NCI-H187 (cell line): ENCODE data around the gene OR52K2.
"Not testable (repeated sequence)": the region's sequence is repeated elsewhere in the genome, so short reads cannot be mapped to it uniquely, and the experiment has no call there.

ENCODE experiments used
- DNase-seq, 2 experiments: peaks; one replicate each; lab custom pipeline; 2025; lab: John Stamatoyannopoulos, UW

The OR52K2 gene

GRCh38 chr11:4448995-4449394 is at the start of gene OR52K2:
Gene OR52K2, plus strand, starts transcription at chr11:4449295. Its CDS starts 45 bp downstream, at chr11:4449340.
- DNase-seq: no peak

DNA sequence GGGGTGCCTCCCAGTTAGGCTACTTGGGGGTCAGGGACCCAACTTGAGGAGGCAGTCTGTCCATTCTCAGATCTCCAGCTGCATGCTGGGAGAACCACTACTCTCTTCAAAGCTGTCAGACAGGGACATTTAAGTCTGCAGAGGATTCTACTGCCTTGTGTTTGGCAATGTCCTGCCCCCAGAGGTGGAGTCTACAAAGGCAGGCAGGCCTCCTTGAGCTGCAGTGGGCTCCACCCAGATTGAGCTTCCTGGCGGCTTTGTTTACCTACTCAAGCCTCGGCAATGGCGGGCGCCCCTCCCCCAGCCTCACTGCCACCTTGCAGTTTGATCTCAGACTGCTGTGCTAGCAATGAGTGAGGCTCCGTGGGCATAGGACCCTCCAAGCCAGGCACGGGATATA is 42.9 kb upstream of the OR52K2 start:
- not testable (repeated sequence) for DNase-seq

DNA sequence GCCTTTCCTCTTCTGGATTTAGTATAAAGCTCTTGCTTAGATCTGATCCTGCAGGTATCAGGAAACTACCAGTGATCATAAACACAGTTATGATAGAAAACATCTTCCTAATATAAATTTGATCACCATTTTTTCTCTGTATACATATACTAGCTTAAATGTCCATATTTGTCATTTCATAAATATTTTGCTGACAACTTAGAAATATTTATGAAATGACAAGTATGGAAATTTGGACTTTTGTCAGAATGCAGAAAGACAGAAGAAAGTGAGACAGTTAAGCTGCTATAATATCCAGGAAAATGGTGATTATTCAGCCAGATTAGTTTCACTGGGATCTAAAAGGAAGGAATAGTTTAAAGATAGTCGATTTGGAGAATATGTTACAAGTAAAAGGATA is 32.8 kb upstream of the OR52K2 start:
- no peak for DNase-seq

- no peak for DNase-seq
These were observed 32.3 kb upstream of the OR52K2 start for GRCh38 chr11:4416816-4417215.

DNA sequence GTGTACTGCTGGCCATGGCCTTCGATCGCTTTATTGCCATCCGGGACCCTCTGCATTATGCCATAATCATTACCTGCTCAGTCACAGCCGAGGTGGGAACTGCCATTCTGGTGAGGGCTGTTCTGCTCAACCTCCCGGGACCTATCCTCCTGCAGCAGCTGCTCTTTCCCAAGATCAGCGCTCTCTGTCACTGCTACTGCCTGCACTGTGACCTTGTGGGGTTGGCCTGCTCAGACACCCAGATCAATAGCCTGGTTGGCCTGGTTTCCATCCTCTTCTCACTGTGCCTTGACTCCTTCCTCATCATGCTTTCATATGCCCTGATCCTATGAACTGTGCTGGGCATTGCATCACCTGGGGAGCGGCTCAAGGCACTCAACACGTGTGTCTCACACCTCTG is 30.7 kb upstream of the OR52K2 start:
- DNase-seq: no peak

DNA sequence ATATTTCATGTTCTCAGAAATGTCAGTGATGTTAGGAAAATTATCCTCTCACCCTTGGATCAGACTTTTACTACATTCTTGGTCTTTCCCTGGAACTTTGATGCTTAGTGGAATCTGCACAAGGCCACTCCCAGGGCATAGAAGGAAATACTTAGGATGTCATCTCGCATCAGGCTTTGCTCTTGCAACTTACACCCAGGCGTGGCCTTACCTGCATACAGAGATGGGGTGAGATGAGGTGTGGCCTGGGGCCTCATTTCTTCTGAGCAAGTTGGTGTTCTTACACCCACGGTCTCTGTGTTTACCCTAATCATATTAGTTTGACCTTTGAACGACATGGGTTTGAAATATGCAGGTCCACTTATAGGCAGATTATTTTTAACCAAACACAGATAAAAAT is 19.0 kb upstream of the OR52K2 start:
- no peak for DNase-seq

- DNase-seq: no peak
These were observed 15.2 kb upstream of the OR52K2 start for GRCh38 chr11:4433856-4434255.

- DNase-seq: no peak
These were observed 12.7 kb upstream of the OR52K2 start for GRCh38 chr11:4436411-4436810.

- no peak for DNase-seq
These were observed 7.6 kb upstream of the OR52K2 start for GRCh38 chr11:4441515-4441914.

DNA sequence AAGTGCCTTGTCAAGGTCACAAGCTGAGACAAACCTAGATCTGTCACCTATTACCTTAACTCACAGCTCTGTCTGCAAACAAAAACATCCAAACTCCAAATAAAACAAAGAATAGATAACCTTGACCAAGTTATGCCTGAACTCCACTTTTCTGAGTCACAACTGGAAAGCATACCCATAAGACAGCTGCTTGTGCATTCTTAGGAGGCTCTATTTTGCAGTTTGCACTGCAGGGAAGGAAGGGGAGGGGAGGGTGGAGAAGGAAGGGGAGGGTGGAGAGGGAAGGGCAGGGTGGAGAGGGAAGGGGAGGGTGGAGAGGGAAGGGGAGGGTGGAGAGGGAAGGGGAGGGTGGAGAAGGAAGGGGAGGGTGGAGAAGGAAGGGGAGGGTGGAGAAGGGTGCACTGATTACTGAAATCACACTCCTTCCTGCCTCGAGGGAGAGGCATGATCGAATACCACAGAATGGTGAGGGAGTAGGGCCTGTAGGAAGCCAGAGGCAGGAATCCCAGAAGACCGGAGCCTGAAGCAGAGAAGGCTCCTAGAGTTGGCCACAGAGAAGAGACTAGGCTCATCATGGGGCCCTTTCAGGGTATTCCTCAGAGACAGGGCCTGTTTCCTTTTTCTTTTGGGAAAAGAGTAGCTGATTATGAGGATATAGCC is 5.7 kb upstream of the OR52K2 start:
- no peak for DNase-seq

DNA sequence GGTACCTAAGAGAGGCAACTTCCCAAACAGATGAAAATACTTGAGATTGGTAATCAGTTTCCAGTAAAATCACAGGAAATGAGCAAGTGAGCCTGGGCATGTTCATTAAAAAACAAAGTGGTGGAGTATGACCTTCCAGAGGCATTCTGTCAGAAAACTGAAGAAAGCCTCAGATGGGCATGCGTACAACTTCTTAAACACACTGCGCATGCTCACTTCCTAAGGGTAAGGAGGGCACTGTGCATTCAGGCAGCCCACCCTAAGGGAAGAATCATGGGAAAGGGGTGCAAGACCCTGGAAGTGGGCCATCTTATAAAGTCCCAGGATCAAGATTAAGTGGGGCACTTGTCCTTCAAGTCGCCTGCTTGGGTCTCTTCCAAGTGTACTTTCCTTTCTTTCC is 4.0 kb downstream of the OR52K2 start:
- DNase-seq: no peak

- no peak for DNase-seq
These were observed 4.9 kb downstream of the OR52K2 start for GRCh38 chr11:4454021-4454420.

DNA sequence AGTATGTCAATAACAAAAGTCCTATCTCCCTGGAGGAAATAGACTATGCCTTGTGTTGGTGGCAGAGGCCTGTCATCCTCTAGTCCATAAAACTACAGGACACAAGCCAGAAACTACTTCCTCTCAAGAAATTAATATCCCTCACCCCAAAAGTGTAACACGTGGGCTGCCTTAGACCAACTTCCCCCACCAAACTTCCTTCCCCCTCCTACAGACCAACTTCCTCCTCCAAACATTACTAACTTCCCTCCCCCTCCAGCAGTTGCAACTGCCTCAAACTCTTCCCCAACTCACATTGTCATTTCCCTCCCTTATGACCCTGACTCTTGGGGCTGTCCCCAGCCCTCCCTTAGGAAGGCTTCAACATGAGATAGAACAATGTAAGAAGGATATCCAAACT is 6.3 kb downstream of the OR52K2 start:
- DNase-seq: no peak

DNA sequence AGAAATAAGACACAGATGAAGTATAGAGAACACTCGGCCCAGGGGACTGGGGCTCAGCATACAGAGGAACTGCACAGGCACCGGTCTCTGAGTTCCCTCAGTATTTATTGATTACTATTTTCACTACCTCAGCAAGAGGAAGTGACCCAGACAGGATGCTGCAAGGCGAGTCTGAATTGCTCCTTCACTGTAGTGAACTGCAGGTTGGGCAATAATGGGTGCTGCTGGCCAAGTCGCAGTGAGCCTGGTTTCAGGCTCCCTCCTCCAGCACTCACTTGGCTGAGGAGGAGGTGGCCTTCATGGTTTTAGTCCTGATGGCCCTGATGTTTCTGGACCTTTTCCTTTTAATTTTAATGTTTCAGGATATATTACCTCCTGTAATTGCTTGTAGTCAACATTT is 10.4 kb downstream of the OR52K2 start:
- DNase-seq: no peak

DNA sequence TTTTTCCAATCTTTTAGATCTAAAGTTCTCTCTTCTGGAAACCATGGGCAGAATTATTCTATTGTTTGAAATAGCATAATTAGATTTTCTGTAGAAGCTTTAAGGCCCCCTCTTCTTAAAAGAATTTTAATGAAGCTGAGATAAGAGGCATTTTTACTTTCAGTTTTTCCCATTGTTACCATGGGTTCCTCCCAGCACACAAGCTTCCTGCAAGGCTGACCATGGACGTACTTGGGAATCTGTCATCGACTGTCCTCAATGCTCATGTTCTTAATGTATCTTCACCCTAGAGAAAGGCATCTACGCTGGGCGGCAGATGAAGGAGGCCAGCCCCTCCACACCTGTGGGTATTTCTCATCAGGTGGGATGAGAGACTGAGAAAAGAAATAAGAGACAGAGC is 11.1 kb downstream of the OR52K2 start:
- DNase-seq: no peak

DNA sequence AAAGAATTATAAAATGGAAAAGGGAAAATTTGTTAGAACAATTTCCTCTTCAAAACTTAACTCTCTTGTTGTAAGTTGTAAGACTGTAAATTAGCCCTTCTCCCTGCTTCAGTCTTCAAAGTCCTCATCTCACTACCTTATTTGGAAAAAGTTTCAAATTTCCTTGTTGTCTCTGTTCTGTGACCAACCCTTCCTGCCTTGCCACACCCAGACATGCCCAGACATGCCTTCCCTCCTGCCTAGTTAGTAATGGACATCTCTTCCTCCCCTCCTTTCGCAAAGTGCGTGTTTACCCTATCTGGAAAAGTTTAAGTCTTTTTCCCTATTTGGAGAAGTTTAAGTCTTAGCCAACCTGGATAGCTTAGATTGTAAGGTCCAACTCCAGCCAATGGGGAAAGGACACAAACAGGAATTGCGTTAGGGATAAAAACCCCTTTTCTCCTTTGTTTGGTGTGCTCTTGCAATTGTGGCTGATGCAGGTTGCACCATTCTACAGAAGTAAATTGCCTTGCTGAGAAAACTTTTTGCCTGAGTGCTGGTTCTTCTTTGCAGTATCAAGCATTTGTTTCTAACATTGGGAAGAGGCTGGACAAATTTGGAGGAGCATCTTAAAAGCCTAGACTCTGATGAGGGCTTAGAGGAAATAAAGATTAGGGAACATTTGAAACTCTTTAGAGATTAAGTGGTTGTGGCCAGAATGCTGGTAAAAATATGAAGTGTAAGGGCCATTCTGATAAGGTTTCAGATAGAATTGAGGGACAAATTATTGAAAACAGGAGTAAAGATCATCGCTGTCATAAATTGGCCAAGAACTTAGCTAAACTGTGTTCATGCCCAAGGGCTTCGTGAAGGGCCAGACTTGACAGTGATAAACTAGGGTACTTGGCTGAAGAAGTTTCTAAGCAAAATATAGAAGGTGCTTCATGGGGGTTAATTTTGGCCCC is 15.4 kb downstream of the OR52K2 start:
- peak in 1 of 2 experiments; percentile 9 for DNase-seq

DNA sequence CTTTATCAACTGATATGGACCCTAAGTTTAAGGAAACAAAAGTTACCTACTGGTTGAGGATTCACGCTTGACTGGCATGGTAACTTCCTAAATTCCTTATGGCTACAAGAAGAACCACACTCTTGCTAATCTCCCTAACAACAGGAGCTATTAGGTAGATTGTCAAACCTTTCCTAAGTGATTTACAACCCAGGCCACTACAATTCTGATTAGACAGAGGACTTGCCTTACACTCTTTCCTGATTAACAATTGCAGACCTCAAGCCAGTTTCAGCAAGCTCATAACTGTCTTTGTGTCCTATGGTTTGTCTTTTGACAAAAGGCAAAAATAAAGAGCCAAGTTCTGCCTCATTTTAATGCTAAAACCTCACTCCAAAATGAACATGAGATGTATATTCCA is 16.3 kb downstream of the OR52K2 start:
- DNase-seq: no peak

GRCh38 chr11:4466131-4466870 is 17.2 kb downstream of the OR52K2 start:
- DNase-seq: no peak

- no peak for DNase-seq
These were observed 17.9 kb downstream of the OR52K2 start for GRCh38 chr11:4466871-4467442.

- DNase-seq: no peak
These were observed 18.9 kb downstream of the OR52K2 start for GRCh38 chr11:4467811-4468606.

DNA sequence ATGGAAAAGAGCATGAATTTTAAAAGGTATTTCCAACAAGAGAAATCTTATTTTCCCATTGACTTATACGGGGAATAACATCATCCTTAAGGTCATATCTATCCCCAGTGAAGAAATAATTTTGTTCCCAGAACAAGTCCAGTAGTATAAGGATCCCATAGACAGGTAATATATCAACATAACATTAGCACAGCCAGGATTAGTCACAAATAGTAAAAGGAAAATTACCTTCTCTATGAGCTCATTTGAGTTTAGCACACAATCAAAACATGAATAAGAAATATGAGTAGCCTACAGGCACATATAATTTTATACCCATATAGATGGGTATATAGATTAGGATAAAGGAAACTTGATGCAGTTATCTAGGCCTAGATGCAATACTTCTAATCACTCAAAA is 30.5 kb downstream of the OR52K2 start:
- no peak for DNase-seq
